ENCODE results near the gene UNC5B. TPM values are rescaled to one million over a fixed set of nuclear protein-coding genes. Genes with fewer than 3 reads are reported as not detected.

UNC5B gene
- total RNA-seq, 2 donors from 2014 or later: 7.1 to 8.4 TPM

DNA sequence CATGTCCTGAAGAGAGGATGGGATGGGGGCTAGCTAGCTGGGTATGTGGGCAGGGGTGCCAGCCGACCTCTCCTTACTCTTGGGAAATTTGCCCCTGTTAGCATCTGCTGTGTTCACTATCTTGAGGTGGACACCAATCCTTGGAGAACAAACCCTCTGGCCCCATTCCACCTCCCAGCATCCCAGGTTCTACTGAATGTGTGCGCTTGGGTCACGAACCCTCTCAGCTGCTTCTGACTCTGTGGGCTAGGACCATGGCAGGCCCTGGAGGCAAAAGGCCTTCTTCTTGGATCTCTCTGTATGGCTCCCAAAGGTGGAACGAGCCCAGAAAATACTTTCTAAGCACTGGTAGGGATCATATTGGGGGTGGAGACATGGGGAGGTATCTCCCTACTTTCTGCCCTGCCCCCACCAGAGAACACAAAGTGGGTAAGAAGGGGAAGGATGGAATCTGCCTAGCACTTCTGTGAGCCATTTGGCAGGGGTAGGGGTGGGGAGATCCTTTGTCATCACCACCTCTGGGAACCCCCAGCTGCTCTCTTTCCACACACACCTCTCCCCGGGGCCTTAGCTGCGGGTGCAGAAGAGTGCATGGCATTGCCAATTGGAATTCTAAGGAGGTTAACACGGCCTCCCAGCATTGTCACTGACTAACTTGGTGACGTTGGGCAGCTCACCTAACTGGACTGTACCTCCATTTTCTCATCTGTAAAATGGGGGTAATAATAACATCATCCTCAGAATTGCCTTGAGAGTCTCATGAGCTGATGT, 7.7 kb downstream of the UNC5B start:
- DNase-seq (ENCODE audit: low spot score): peak; percentile 50
- intact Hi-C loops (cut with DNase I): no loop called here

DNA sequence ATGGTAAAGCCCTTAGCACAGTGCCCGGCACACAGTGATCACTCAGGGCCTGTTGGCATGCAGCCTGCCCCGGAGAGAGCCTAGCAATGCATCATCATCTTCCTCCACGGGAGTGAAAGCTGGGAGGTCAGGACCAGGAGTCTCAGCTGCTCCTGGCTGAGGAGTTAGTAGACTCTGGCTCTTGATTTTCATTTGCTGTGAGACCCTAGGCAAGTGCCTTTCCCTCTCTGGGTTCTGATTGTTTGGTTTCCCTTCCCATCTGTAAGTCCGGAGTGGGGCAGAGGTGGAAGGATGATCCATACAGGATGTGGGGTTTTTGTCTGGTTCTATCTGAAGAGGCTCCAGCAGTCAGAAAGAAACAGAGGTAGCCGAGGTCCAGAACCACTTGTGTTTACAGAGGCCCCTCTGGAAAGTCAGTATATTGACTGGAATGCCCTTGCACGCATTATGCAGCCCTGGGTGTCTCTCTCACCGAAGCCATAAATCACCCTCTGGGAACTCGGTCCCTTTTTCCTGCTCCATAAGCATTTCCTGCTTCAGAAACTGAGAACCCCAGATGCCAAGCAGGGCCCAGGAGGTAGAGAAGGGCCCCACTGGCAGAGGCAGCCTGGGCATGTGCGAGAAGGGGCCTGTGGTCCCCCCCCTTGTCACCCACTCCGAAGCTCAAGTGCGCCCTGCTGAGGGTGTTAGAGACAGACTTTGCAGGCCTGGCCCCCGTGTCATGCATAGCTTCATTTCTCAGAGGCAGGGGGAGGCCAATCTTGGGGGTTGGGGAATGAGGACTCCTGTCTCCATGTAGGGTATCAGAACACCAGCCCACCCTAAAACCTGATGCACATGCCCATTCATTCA, 8.5 kb downstream of the UNC5B start:
- intact Hi-C loops (cut with DNase I): no loop called here
- DNase-seq (ENCODE audit: low spot score): peak; percentile 17

DNA sequence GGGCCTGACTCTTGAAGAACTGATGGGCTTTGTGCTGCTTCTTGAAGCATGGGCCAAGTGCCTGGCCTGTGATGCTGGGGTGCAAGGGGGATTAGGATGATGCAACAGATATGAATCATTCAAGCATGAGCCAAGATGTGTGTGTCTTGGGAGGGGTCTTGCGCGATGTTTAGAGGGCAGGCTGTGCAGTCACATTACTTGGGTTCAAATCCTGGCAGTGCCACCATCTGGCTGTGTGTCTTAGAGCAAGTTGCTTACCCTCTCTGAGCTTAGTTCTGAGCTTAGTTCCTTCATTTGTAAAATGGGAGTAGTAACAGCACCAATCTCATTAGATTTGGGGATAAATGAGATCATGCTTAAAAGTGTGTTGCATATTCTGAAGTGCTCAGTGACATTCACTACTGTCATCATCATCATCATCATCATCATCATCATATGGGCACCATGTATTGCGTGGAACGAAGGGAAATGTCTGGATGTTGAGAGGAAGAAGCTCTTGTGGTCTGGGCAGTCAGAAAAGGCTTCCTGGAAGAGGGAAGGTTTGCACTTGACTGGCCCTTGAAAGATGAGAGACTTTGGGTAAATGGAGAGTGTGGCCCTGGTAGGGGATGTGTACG, 9.3 kb downstream of the UNC5B start:
- intact Hi-C loops (cut with DNase I): no loop called here
- peak; percentile 40 for DNase-seq (ENCODE audit: low spot score)

DNA sequence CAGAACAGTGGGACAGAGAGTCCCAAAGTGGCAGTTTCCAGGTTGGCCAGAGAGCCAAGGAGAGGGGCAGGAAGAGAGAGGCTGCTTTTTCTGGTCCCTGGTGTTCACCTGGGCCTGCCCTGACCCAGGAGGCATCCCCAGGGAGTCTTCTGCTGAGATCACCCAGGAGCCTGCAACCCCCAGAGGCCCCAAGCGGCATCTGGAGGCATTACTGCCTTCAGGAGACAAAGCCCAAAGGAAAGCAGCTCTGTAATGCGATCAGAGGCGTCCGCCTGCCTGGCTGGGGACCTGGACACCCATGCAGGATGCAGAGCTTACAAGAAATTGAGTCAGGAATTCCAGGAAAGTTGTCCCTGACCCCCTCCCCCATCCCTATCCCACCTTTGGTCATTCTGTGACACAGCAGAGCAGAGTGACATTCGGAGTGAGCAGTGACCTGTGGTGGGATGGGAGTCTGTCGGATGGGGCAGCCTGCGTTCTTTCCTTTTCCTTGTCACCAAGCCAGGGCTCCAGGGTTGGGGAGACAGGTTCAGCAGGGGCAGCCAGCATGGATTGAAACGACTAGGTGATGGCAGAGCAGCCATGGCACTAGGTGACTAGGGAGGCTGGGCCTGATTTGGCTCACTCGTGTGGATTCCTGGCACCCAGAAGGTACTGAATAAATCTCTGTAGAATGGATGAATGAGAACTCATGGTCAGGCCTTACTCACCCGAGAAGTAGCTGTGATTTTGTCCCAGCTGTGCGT, 10.4 kb downstream of the UNC5B start:
- DNase-seq (ENCODE audit: low spot score): peak; percentile 58

DNA sequence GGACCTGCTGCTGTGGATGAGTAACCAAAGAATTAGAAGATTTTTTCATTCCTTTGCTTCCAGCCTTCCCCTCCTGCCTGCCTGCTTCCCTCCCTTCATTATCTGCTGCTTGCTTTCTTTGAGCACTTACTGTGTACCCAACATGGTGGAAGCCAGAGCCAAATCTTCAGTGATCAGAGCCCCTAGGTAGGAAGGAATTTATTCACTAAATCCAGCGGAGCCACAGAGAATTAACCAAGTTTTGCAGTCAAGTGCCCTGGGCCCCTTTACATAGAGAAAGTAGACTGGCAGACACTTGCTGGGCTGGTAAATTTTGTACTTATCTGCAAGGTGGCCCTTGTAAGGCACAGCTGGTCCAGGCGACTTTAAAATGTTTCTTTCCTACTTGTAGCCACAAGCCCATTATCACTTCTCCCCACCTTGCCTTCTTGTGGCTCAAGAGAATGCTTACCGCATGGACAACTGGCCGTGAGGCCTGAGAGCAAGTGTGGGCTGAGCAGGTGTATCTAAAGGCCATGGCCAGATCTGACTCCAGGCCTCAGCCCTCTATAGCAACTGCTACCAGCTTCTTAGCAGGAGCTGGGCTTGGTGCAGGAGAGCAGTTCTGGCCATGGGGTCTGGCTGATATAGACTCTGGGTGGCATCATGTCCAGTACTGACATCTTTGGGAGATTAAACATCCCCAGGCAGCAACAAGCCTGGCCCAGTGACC, 11.1 kb downstream of the UNC5B start:
- intact Hi-C loops (cut with DNase I): no loop called here
- no peak for DNase-seq (ENCODE audit: low spot score)

More for the DNA sequence above, 10.4 kb downstream of the UNC5B start:
- intact Hi-C loops (cut with DNase I): no loop called here

DNA sequence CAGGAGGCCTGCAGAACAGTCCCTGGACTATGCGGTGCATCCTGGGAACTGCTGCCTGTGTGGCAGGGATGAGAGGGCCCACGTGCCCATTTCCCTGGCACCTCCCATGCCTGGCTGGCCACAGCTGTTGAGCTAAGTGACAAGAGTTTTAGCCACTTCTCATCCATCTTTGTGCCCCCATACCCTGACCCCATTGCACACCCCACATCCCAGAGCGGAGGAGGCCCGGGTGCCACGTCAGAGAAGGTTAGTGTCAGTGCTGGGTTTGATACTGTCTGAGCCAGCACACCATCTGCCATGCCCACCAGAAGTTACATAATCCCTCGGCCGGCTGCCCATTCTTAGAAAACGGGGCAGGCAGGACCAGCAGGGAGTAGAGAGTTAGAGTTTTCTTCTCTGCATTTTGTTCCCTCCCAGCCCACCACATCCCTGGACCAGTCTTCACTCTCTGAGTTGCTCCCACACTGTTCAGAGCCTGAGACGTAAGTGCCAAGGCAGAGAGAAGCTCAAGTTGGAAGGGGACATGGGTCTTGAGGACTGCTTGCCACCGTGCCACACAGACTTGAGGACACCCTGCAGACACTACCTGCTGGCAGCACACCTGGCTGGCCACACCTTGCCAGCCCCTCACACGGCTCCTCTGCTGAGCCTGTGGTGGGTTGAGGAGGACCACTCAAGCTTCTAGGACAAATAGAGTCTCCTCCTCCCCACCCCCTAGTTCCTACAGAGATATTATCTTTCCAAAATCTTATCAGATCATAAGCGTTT, 13.1 kb downstream of the UNC5B start:
- peak; percentile 64 for DNase-seq (ENCODE audit: low spot score)
- intact Hi-C loops (cut with DNase I): no loop called here

DNA sequence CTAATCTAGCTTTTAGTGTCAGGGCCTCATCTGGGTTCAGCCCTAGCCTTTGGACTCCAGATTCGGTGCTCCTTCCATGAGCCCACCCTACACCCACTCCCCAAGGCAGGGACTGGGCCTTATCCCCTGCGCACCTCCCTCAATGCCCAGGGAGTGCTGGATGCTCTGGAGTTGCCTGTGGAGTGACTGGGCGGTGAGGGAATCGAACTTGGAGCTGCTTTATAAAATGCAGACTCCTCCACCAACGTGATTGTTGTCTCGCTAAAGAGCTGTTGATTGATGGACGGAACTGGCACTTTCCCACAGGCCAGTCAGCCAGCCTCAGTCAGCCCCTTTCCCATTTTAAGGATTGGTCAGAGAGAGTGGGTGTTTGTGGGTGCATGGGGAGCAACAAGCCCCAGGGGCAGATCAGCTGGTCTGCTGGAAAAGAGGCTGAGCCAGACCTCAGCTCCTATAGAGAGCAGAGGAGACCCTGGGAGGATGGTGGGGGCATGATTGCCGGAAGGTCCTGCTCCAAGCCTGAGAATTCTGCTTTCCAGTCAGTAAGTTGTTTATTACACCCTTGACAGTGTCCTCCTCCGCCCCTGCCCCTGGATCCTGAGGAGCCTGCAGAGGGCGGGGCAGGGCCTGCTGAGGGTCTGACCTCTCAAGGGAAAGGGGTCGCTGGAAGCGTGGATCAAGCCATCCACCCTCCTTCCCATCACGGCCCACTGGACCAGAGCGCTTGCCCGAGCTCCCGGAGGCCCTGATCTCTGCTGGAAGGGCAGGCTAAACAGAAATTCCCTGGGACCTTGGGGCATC, 16.7 kb downstream of the UNC5B start:
- DNase-seq (ENCODE audit: low spot score): peak; percentile 69
- intact Hi-C loops (cut with DNase I): no loop called here

DNA sequence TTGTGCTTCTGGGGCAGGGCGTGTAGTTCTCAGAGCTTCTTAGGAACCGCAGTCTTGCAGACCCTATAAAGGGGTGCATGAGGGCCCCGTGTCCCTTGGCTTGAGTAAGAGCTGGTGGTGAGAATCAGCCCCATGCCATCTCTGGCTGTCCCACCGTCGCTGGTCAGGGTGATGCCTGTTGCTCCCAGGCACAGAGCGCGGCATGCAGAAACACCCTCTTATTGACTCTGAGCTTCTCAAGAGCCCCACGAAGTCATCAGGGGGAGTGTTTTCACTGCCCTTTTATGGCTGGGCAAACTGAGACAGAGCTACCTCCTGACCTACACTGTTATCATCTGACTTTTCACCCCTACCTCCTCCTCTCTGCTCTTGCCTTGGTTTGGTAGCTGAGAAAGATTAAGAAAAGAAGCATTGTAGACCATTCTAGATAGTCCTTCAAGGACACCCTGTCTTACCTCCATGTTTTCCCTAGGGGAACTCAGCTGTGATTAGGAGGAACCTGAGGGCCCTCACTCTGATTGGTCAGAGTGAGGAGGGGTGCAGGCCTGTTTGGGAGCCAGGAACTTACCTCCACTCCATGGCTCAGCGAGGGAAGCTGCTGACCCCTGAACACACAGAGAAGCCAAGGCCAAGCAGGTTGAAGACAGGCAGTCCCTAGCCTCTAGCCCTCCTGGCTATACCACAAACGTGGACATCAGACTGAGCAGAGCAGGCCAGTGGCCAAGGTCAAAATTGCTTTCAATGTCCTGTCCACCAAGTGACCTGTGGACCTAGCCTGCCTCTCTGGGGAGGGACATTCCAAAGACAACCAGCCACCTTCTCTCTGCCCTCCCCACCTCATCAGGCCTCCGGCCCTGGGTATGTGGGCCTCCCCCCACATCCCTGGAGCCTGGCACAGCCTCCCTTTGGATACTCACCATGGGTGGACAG, 17.6 kb downstream of the UNC5B start:
- peak; percentile 54 for DNase-seq (ENCODE audit: low spot score)
- intact Hi-C loops (cut with DNase I): no loop called here

DNA sequence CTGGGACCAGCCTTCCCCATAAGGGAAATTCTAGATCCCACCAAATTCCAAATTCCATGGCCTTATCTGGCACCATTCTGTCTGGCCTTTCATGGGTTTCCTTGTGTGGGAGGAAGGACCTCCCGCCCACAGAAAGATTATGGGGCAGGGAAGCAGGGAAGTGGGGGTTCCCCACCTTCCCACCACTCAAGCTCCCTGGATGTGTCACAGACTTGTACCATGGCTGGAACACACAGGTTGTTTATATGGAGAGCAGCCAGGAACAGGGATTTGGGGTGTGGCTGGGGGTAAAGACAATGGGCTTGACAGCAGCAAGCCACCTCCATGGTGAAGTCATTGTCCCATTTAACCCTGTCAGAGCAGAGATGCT, 18.3 kb downstream of the UNC5B start:
- intact Hi-C loops (cut with DNase I): no loop called here
- DNase-seq (ENCODE audit: low spot score): peak; percentile 10

DNA sequence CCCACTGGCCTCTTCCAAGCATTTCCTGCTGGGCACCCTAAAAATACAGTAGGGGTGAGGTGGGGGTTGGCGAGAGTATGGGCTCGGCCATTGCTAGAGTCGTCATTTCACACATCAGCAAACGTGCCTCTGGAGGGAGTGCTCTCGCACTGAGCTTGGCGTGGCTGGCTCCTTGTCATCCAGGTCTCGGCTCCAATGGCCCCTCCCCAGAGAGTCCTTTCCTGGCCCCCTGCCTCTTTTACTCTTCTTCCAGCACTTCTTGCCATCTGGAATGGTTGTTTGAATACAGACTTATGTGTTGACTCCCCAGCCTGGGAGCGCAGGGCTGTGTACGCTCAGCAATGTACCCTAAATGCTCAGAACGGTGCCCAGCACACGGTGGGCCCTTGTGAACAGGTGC, 18.8 kb downstream of the UNC5B start:
- DNase-seq (ENCODE audit: low spot score): no peak
- intact Hi-C loops (cut with DNase I): no loop called here

DNA sequence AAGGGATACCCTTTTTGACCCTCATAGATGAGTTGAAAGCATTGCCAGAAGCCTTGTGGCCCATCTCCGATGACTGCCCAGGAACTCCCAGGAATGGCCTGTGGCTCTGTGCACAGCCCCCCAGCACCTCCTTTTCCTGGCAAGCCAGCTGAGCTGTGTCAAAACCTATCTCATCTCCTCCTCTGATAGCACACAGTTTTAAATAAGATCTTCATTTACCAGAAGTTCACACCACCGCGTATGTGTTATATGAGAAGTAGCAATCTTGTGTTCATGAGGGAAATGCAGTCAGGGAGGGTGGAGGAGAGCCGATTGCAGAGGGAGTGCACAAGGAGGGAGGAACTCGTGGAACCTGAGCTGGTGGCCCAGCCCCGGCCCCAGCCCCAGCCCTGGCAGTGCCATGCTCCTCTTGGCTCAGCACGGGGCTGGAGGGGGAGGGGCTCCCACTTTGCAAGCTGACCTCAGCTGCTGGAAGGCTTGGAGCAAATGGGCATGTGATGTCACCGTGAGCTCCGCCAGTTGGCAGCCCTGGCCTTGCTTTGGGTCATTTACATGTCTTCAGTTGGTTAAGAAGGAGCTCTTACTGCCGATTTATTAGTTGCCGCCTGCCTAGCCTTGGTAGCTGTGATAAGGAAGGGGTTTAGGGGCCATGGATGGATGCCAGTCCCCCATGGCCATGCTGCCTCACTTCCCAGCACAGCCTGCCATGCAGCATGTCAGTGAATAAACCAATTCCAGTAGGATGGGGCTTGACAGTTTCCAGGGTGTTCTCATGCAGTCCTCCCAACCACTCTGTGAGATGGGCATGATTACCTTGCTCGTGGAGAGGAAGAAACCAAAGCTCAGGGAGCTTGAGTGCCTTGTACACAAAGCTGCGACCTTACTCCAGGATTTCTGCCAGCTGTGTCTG, 20.0 kb downstream of the UNC5B start:
- intact Hi-C loops (cut with DNase I): no loop called here
- DNase-seq (ENCODE audit: low spot score): peak; percentile 92

DNA sequence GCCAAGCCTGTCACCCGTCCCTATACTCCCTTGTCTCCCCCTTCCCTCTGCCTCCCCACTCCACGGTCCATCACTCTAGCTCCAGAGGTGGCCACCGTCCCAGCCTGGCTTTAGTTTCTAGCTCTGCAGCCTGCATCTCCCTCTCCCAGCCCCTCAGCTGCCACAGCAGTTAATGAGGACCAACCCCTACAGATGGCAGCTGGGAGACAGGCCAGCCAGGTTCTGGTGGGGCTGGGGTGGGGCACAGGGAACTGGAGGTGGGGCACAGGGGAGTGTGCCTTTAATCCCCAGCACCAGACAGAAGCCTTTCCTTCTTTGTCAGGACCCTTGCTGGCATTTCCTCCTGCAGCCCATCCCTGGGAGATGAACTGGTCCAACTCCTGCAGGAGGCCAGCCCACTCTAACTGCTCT, 21.1 kb downstream of the UNC5B start:
- intact Hi-C loops (cut with DNase I): no loop called here
- DNase-seq (ENCODE audit: low spot score): no peak

DNA sequence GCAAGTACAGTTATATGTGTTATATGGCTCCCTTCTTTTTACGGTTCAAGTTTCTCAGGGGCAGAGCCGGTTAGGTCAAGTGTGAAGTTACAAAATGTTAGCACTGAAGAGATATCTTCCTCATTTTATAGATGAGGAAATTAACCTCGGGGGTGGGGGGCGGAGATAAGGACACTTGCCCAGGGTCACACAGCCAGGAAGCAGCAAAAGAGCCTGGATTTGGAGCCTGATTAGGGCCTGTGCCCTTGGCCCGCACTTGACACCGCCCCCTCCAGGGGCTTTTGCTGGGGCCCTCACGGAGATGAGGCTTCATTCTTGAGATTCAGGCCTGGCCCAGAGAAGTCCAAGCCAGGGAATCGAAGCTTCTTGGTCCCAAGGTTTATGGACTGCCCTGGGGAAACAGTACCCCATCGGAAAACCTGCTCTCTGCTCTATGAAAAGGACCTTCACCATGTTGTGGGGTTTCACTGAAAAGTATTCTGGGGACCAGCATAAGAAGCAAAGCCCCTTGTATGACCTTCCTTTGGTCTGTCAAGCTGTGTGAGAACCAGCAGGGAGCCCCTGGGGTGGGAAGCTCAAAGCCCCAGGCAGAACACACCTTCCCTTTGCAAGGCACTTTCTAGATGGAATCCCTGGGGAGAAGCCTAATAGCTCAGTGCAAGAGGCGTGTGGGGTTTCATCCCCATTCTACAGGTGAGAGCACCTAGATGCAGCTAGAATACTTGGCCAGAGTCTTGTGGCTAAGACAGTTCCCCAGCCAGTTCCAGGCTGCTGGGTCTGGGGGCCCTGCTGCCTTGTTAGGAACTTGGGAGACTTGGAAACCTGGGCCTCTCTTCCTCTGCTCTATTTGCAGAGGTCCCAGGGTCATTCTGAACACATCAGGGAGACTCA, 21.9 kb downstream of the UNC5B start:
- intact Hi-C loops (cut with DNase I): no loop called here
- DNase-seq (ENCODE audit: low spot score): no peak

DNA sequence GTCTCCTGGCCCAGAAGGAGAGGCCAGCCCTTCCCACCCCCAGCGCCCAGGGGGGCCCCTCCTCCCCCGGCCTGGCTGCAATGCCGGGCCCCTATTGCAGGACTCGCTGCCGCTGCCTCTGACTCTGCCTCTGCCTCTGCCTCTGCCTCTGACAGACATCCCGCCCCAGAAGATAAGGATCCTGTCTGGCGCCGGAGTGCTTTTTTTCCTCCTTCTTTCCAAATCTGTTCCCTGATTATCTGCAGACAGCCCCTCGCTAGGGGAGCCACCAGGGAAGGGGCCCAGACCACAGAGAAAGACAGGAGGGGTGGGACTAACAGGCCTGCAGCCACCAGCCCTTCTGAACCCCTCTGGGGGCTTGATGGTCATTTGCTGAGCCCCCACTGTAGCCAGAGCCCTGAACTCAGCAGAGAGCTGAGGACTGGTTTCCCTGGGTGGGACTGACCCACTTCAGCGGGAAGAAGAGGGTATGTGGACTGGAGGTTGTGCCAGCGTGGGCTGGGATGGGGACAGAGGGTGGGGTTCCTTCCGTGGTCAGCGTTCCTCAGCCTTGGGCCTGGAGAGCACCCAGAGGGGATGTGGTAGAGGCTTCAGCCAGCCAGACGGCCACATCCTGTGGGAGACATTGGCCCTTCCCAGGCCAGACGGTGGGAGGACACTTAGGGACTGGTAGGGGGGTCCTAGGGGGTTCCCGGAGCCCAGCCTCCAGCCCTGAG, 22.8 kb downstream of the UNC5B start:
- DNase-seq (ENCODE audit: low spot score): peak; percentile 94
- intact Hi-C loops (cut with DNase I): no loop called here

Data from posterior vena cava (tissue), 2 donors.